ENCODE results near the gene LIX1.

Gene LIX1

DNA sequence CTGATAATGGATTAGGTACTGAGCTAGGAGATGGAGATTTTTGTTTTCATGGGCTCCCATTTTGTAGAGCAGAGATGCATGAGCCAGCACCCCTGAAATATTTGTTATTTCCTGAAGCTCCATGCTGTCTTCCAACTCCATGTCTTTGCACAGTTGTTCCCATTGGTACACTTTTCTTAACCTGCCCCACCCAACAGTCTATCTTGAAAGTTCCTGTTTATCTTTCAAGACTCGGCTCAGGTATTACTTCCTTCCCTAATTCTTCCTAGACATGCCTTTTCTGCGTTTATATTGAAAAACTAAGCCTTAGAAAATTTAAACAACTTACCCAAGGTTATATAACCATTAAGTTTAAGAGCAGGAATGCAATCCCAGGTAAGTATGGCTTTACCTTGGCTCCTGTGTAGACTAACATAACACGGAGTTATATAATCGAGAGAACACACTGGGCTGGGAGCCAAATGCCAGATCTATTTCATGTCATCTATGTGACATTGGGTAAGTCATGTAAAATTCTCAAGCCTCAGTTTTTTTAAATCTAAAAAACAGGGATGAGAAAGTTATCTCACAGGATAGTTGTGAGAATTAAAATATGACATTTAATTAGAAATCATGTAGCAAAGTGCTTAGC, 67.4 kb downstream of the LIX1 start:
- ATAC-seq (no peak), DNase-seq (no peak)

- no peak for DNase-seq
- ATAC-seq, result no peak
Observed at GRCh38 chr5:97073420-97073819, 69.0 kb downstream of the LIX1 start.

DNA sequence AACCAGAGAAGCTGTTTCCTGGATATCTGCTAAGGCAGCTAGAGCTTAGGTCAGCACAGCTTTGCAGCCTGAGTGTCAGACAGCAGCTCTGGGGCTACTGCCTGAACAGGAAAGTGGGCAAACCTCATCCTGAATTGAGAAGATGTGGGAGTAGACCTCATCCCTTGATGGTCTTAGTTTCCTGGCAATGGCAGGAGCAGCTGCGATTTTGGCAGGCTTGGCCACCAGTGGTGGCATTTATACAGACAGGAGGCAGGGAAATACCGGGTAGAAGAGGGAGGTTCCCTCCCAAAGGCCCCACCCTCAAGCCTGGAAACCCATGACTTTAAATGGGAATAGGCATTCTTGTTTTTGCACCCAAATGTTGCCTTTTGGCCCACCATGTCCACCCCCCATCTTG, 69.7 kb downstream of the LIX1 start:
- no peak for DNase-seq
- ATAC-seq, result no peak

GRCh38 chr5:97071993-97072392, 70.4 kb downstream of the LIX1 start:
- ATAC-seq, result no peak

GRCh38 chr5:97071101-97071500, 71.3 kb downstream of the LIX1 start:
- ATAC-seq (no peak), DNase-seq (no peak)

More at GRCh38 chr5:97071993-97072392, 70.4 kb downstream of the LIX1 start:
- DNase-seq, result no peak

DNA sequence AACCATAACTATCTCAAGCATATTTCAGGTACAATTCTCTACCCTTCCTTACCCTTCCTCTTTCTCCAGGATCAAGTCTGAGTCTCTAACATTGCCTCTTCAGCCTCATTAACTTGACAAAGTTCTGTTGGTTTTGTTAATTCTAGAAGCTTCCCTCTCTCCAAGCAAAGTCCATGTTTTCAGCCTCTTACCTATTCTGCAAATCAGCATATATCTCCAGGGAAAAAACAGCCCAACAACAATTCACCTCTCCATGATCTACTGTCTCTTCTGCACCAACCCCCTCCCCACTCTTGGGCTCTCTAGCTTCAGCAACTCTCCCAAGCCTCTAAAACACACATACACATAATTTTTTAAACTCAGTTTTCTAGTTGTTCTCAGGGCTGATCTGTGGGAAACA, 72.2 kb downstream of the LIX1 start:
- ATAC-seq (no peak), DNase-seq (no peak)

GRCh38 chr5:97067296-97067850, 75.0 kb downstream of the LIX1 start:
- ATAC-seq, result no peak
- no peak for DNase-seq

GRCh38 chr5:97065475-97065874, 76.9 kb downstream of the LIX1 start:
- DNase-seq, result no peak
- no peak for ATAC-seq

DNA sequence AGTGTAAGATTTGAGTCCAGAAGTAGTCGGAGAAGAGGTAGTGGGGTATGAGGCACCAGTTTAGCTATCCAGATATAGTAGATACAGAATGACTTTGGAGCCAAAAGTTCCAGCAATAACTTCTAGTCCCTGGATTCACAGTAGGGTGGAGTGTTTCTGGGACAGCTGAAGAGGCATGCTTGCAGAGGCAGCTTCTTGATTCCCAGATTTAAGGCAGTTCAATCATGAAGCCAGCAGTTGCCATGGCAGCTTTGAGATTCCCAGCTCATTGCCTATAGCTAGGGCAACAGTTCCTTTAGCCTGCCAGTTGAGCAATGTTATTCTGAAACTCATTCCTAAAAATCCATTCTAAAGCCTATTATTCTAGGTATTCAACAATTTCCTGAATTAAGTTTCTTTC, 79.2 kb downstream of the LIX1 start:
- ATAC-seq, result no peak
- DNase-seq, result no peak

DNA sequence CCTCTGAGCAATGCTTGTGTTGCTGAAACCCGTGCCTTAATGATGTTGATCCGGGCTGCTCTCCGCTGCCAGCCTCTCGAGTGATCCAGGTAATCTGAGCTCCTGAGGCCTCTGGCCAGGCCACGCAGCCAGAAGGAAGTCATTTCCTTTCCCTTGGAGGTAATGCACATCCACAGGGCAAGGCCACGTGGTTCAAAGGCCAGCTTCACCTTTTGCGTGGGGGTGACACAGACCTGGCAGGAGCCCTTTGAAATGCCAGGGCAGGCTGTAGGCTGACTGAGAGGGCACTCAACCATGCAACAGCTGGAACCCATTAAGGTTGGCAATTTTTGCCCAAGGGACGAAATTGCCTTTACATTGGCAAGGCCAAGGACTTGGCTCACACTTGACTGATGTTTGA, 80.4 kb downstream of the LIX1 start:
- no peak for ATAC-seq
- DNase-seq, result no peak

GRCh38 chr5:97056263-97056662, 86.1 kb downstream of the LIX1 start:
- DNase-seq (no peak), ATAC-seq (no peak)

- no peak for ATAC-seq
- no peak for DNase-seq
Observed at GRCh38 chr5:97049175-97049574, 93.2 kb downstream of the LIX1 start.

GRCh38 chr5:97047076-97047475, 95.3 kb downstream of the LIX1 start:
- DNase-seq, result no peak
- no peak for ATAC-seq

GRCh38 chr5:97046270-97046982, 96.0 kb downstream of the LIX1 start:
- no peak for DNase-seq
- no peak for ATAC-seq

GRCh38 chr5:97044052-97044451, 98.4 kb downstream of the LIX1 start:
- no peak for DNase-seq
- ATAC-seq, result no peak

- ATAC-seq (no peak), DNase-seq (no peak)
Observed at GRCh38 chr5:97043511-97043910, 98.9 kb downstream of the LIX1 start.

DNA sequence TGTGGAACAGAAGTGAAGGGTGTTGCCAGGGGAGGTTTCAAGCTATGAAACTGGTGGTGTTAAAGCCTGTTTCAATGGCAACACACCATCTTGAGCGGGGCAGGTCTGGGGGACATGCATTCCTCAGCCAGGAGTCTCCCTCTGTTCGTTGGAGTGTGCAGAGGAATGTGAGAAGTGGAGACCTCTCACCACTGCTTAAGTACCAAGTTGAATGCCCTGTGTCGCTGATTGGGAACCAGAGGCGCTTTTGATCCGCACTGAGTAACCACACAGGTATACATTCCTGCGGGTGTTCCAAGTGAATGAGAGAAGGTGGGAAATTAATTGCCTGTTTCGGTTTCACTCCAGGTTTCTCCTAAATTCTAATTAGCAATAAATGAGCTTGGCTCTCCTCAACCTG, 99.4 kb downstream of the LIX1 start:
- no peak for DNase-seq
- ATAC-seq, result no peak
